ENCODE measurements around the gene NLRP4.

Gene NLRP4

GRCh38 chr19:55930996-55931515 is 94.7 kb downstream of the NLRP4 start:
- TF ChIP-seq, protein P1, sequence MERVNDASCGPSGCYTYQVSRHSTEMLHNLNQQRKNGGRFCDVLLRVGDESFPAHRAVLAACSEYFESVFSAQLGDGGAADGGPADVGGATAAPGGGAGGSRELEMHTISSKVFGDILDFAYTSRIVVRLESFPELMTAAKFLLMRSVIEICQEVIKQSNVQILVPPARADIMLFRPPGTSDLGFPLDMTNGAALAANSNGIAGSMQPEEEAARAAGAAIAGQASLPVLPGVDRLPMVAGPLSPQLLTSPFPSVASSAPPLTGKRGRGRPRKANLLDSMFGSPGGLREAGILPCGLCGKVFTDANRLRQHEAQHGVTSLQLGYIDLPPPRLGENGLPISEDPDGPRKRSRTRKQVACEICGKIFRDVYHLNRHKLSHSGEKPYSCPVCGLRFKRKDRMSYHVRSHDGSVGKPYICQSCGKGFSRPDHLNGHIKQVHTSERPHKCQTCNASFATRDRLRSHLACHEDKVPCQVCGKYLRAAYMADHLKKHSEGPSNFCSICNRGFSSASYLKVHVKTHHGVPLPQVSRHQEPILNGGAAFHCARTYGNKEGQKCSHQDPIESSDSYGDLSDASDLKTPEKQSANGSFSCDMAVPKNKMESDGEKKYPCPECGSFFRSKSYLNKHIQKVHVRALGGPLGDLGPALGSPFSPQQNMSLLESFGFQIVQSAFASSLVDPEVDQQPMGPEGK (CRISPR knock-in tag; IDR thresholded peaks at IDR 0.05; ENCODE audit: borderline replicate concordance): no peak
- TF ChIP-seq ZFP3 (CRISPR knock-in tag; IDR thresholded peaks at IDR 0.05) (no peak), PPARA (CRISPR knock-in tag; IDR thresholded peaks at IDR 0.05; ENCODE audit: borderline replicate concordance) (no peak), ZNF70 (CRISPR knock-in tag; IDR thresholded peaks at IDR 0.05) (no peak), ZC3H10 (CRISPR knock-in tag; IDR thresholded peaks at IDR 0.05) (no peak), TCF4 (CRISPR knock-in tag; IDR thresholded peaks at IDR 0.05; ENCODE audit: borderline replicate concordance) (no peak), ZFP30 (CRISPR knock-in tag; IDR thresholded peaks at IDR 0.05) (no peak), CSDC2 (CRISPR knock-in tag; IDR thresholded peaks at IDR 0.05) (no peak), SNAI2 (CRISPR knock-in tag; IDR thresholded peaks at IDR 0.05) (no peak), GLIS3 (CRISPR knock-in tag; IDR thresholded peaks at IDR 0.05) (no peak), ZNF565 (CRISPR knock-in tag; conservative IDR thresholded peaks at IDR 0.05; ENCODE audit: low read depth) (no peak), CREB5 (CRISPR knock-in tag; IDR thresholded peaks at IDR 0.05; ENCODE audit: low read depth) (no peak)
- TF ChIP-seq, protein P2, sequence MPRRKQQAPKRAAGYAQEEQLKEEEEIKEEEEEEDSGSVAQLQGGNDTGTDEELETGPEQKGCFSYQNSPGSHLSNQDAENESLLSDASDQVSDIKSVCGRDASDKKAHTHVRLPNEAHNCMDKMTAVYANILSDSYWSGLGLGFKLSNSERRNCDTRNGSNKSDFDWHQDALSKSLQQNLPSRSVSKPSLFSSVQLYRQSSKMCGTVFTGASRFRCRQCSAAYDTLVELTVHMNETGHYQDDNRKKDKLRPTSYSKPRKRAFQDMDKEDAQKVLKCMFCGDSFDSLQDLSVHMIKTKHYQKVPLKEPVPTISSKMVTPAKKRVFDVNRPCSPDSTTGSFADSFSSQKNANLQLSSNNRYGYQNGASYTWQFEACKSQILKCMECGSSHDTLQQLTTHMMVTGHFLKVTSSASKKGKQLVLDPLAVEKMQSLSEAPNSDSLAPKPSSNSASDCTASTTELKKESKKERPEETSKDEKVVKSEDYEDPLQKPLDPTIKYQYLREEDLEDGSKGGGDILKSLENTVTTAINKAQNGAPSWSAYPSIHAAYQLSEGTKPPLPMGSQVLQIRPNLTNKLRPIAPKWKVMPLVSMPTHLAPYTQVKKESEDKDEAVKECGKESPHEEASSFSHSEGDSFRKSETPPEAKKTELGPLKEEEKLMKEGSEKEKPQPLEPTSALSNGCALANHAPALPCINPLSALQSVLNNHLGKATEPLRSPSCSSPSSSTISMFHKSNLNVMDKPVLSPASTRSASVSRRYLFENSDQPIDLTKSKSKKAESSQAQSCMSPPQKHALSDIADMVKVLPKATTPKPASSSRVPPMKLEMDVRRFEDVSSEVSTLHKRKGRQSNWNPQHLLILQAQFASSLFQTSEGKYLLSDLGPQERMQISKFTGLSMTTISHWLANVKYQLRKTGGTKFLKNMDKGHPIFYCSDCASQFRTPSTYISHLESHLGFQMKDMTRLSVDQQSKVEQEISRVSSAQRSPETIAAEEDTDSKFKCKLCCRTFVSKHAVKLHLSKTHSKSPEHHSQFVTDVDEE (CRISPR knock-in tag; IDR thresholded peaks at IDR 0.05): no peak
- TF ChIP-seq, protein P3, sequence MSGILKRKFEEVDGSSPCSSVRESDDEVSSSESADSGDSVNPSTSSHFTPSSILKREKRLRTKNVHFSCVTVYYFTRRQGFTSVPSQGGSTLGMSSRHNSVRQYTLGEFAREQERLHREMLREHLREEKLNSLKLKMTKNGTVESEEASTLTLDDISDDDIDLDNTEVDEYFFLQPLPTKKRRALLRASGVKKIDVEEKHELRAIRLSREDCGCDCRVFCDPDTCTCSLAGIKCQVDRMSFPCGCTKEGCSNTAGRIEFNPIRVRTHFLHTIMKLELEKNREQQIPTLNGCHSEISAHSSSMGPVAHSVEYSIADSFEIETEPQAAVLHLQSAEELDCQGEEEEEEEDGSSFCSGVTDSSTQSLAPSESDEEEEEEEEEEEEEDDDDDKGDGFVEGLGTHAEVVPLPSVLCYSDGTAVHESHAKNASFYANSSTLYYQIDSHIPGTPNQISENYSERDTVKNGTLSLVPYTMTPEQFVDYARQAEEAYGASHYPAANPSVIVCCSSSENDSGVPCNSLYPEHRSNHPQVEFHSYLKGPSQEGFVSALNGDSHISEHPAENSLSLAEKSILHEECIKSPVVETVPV (CRISPR knock-in tag; IDR thresholded peaks at IDR 0.05): no peak
- no peak for ATAC-seq

Data from SK-N-SH treated with all-trans-retinoic acid at 6 μM for 48 hours (cell line).